Activated naive CD8-positive, alpha-beta T cell treated with anti-CD3 and anti-CD28 coated beads, Interleukin-2, amount 50 U/mL, for 24 hours (primary cell): ENCODE results near the gene MYCBPAP.

ENCODE experiments used
- ATAC-seq: fragments of 150-1000 bp; cut with Tn5 transposase; one replicate; pipeline ENCODE4 v1.10.0; 2021
- DNase-seq: peaks from one replicate; pipeline ENCODE4 v3.0.0; 2021
- H3K27ac Mint-ChIP-seq: one replicate; pipeline ENCODE4 v1.8.0; 2021; ENCODE audit warnings: mild to moderate bottlenecking, mixed read lengths
- H3K27me3 Mint-ChIP-seq: one replicate; pipeline ENCODE4 v1.8.0; 2021; ENCODE audit warnings: mixed read lengths
- H3K36me3 Mint-ChIP-seq: one replicate; pipeline ENCODE4 v1.8.0; 2021; ENCODE audit warnings: low read depth, mixed read lengths
- H3K4me1 Mint-ChIP-seq: one replicate; pipeline ENCODE4 v1.8.0; 2021; ENCODE audit warnings: mixed read lengths
- H3K4me3 Mint-ChIP-seq: one replicate; pipeline ENCODE4 v1.8.0; 2021; ENCODE audit warnings: mild to moderate bottlenecking, moderate library complexity, mixed read lengths
- H3K9me3 Mint-ChIP-seq: one replicate; pipeline ENCODE4 v1.8.0; 2021; ENCODE audit warnings: mixed read lengths

Gene MYCBPAP

GRCh38 chr17:50514936-50515702 lies 6.9 kb downstream of the MYCBPAP start:
- no peaks in the 10 kb centered on the region for H3K9me3 Mint-ChIP-seq
- H3K4me1 Mint-ChIP-seq: peaks cover 18% of the 10 kb centered on the region
- H3K36me3 Mint-ChIP-seq: no peaks in the 10 kb centered on the region
- H3K27ac Mint-ChIP-seq: no peak overlapping the region
- ATAC-seq (no peak), DNase-seq (no peak)
- no peak overlapping the region for H3K4me3 Mint-ChIP-seq
- H3K27me3 Mint-ChIP-seq: no peaks in the 10 kb centered on the region

DNA sequence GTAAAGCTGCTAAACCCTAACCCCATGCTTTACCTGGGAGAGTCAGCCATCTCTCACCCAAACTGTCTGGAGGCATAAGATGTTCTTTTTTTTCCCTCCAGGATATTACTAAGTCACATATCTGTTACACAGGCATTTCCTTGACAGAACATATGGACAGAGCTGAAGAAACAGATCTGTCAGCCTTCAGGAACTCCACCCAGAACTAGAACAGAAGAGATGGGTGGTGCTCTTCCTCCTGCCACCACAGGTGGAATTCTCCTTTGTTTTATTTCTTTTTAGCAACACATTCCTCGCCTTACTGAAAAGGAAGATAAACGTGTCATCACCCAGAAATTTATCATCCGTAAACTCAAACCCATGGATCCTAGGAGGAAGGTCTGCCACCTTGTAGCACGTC lies 8.8 kb downstream of the MYCBPAP start:
- ATAC-seq: no peak

GRCh38 chr17:50517504-50518383 lies 9.5 kb downstream of the MYCBPAP start:
- H3K36me3 Mint-ChIP-seq: no peaks in the 10 kb centered on the region
- H3K4me3 Mint-ChIP-seq: no peak overlapping the region
- no peak overlapping the region for H3K27ac Mint-ChIP-seq
- no peaks in the 10 kb centered on the region for H3K4me1 Mint-ChIP-seq
- ATAC-seq (no peak), DNase-seq (no peak)
- no peaks in the 10 kb centered on the region for H3K9me3 Mint-ChIP-seq
- H3K27me3 Mint-ChIP-seq: no peaks in the 10 kb centered on the region

More for the DNA sequence above, 8.8 kb downstream of the MYCBPAP start:
- Mint-ChIP-seq H3K4me3 (no peak overlapping the region), H3K27ac (no peak overlapping the region), H3K36me3 (no peaks in the 10 kb centered on the region), H3K4me1 (peaks cover 2% of the 10 kb centered on the region), H3K9me3 (no peaks in the 10 kb centered on the region), H3K27me3 (no peaks in the 10 kb centered on the region)
- no peak for DNase-seq

DNA sequence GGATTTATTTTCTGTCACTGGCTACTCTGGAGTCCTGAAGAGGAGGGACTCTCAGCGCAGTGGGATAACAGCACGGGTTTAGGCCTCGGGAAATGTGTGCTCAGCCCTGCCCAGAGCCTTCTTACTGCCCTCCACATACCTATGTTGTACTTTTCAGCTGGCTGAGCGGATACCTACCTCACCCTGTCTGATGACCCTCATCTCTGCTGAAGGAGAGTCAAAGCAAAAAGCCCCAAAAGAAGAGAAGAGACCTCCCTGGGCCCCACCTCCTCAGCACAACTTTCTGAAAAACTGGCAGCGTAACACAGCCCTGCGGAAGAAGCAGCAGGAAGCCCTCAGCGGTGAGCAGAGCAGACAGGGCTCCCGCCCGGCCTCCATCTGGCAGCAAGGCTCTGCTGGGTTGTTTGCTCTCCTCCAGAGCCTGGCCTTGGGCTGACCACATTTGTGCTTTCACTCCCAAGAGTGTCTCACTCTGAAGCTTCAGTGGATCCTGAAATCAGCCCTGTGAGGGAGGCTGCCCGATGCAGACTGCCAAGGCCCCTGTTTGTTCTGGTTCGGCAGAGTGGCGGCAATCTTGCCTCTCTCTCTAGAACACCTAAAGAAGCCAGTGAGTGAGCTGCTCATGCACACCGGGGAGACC lies 10.3 kb downstream of the MYCBPAP start:
- DNase-seq: no peak
- Mint-ChIP-seq H3K4me3 (no peak overlapping the region), H3K36me3 (no peaks in the 10 kb centered on the region), H3K27me3 (no peaks in the 10 kb centered on the region), H3K27ac (no peak overlapping the region), H3K4me1 (no peaks in the 10 kb centered on the region), H3K9me3 (no peaks in the 10 kb centered on the region)
- no peak for ATAC-seq

GRCh38 chr17:50519141-50519834 lies 11.0 kb downstream of the MYCBPAP start:
- no peak for ATAC-seq
- H3K36me3 Mint-ChIP-seq: no peaks in the 10 kb centered on the region
- H3K27ac Mint-ChIP-seq: no peak overlapping the region
- no peaks in the 10 kb centered on the region for H3K9me3 Mint-ChIP-seq
- no peak for DNase-seq
- H3K4me1 Mint-ChIP-seq: no peaks in the 10 kb centered on the region
- H3K4me3 Mint-ChIP-seq: no peak overlapping the region
- H3K27me3 Mint-ChIP-seq: no peaks in the 10 kb centered on the region

GRCh38 chr17:50520483-50520882 lies 12.2 kb downstream of the MYCBPAP start:
- Mint-ChIP-seq H3K27me3 (no peaks in the 10 kb centered on the region), H3K27ac (no peak overlapping the region), H3K36me3 (no peaks in the 10 kb centered on the region), H3K4me3 (no peak overlapping the region), H3K4me1 (no peaks in the 10 kb centered on the region), H3K9me3 (no peaks in the 10 kb centered on the region)
- DNase-seq (no peak), ATAC-seq (no peak)

- H3K4me3 Mint-ChIP-seq: no peak overlapping the region
- H3K27ac Mint-ChIP-seq: no peak overlapping the region
- H3K4me1 Mint-ChIP-seq: no peaks in the 10 kb centered on the region
- no peak for ATAC-seq
- H3K9me3 Mint-ChIP-seq: no peaks in the 10 kb centered on the region
- H3K36me3 Mint-ChIP-seq: no peaks in the 10 kb centered on the region
- DNase-seq: no peak
- no peaks in the 10 kb centered on the region for H3K27me3 Mint-ChIP-seq
Observed at GRCh38 chr17:50521514-50521913, 13.3 kb downstream of the MYCBPAP start.

DNA sequence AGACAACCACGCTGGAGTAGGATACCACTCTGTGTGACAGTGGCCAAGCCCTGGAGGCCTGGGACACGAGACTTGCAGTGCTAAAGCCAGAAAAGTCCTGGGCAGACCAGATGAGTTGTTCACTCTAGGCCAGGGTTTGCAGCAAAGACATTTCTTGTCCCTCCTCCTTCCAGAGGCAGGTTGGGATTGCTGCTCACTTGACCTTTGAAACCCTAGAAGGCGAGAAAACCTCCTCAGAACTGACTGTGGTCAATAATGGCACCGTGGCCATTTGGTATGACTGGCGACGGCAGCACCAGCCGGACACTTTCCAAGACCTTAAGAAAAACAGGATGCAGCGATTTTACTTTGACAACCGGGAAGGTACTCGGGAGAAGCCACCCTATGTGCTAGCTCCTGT lies 14.5 kb downstream of the MYCBPAP start:
- H3K4me1 Mint-ChIP-seq: no peaks in the 10 kb centered on the region
- H3K36me3 Mint-ChIP-seq: no peaks in the 10 kb centered on the region
- no peaks in the 10 kb centered on the region for H3K27me3 Mint-ChIP-seq
- no peak for ATAC-seq
- H3K9me3 Mint-ChIP-seq: no peaks in the 10 kb centered on the region
- no peak overlapping the region for H3K27ac Mint-ChIP-seq
- DNase-seq: no peak
- H3K4me3 Mint-ChIP-seq: no peak overlapping the region

DNA sequence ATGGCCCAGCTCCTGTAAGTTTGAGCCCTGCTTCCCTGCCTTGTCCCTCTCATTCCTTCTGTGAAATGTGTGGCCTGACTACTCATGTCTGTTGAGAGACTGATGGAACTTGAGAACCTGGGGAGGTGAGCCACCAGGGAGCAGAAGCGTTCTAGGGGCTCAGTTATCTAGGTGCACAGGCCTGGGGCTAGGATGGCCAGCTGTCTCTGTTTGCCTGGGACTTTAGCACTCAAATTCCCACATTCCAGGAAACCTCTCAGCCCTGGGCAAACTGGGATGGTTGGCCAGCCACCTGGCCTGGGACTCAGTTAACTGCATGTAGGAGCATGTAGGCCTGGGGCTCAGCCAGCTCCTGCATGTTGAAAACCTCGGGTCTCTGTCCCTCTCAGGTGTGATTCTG lies 15.0 kb downstream of the MYCBPAP start:
- DNase-seq: no peak
- no peaks in the 10 kb centered on the region for H3K9me3 Mint-ChIP-seq
- H3K27ac Mint-ChIP-seq: no peak overlapping the region
- no peaks in the 10 kb centered on the region for H3K36me3 Mint-ChIP-seq
- H3K4me3 Mint-ChIP-seq: no peak overlapping the region
- no peaks in the 10 kb centered on the region for H3K4me1 Mint-ChIP-seq
- no peaks in the 10 kb centered on the region for H3K27me3 Mint-ChIP-seq
- ATAC-seq: no peak

DNA sequence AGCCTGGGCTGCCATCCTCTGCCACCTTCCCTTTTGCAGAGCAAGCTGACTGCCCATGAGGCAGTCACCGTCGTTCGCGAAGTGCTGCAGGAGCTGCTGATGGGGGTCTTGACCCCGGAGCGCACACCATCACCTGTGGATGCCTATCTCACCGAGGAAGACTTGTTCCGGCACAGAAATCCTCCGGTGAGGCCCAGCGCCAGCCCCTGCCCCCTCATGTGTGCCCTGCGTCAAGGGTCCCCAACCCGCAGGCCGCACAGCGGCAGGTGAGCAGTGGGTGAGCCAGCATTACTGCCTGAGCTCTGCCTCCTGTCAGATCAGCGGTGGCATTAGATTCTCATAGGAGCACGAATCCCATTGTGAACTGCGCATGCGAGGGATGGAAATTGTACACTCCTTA lies 16.6 kb downstream of the MYCBPAP start:
- H3K27me3 Mint-ChIP-seq: peaks cover 9% of the 10 kb centered on the region
- no peaks in the 10 kb centered on the region for H3K36me3 Mint-ChIP-seq
- no peak for ATAC-seq
- no peak overlapping the region for H3K4me3 Mint-ChIP-seq
- DNase-seq: no peak
- H3K9me3 Mint-ChIP-seq: no peaks in the 10 kb centered on the region
- H3K27ac Mint-ChIP-seq: no peak overlapping the region
- H3K4me1 Mint-ChIP-seq: no peaks in the 10 kb centered on the region

- DNase-seq: no peak
- no peaks in the 10 kb centered on the region for H3K4me1 Mint-ChIP-seq
- no peak for ATAC-seq
- peaks cover 26% of the 10 kb centered on the region for H3K27me3 Mint-ChIP-seq
- no peaks in the 10 kb centered on the region for H3K36me3 Mint-ChIP-seq
- no peaks in the 10 kb centered on the region for H3K9me3 Mint-ChIP-seq
- no peak overlapping the region for H3K4me3 Mint-ChIP-seq
- no peak overlapping the region for H3K27ac Mint-ChIP-seq
Observed at GRCh38 chr17:50527155-50527762, 19.0 kb downstream of the MYCBPAP start.

DNA sequence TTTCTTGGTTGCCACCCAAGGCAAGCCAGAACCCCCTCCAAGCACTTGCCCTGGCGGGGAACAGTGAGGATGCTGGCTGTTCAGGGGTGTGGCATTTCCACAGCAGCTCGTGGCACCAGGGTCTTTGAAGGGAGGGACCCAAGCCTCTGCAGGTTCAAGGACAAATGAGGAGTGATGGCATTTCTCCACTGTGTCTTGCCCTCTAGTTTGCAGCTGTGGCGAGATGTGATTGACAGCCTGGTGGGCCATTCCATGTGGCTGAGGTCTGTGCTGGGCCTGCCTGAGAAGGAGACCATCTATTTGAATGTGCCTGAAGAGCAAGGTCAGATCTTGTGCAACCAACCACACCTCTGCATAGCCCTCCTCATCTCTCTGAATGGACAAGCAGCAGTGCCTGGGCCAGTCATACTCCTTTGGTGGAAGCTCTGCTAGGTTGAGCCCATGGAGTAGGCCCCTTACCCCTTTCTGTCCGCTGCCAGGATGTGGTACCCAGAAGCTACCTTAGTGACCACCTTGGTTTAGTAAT lies 19.8 kb downstream of the MYCBPAP start:
- H3K27me3 Mint-ChIP-seq: peaks cover 32% of the 10 kb centered on the region
- H3K9me3 Mint-ChIP-seq: no peaks in the 10 kb centered on the region
- no peaks in the 10 kb centered on the region for H3K4me1 Mint-ChIP-seq
- no peak for ATAC-seq
- H3K27ac Mint-ChIP-seq: no peak overlapping the region
- no peaks in the 10 kb centered on the region for H3K36me3 Mint-ChIP-seq
- no peak overlapping the region for H3K4me3 Mint-ChIP-seq
- DNase-seq: no peak

- peaks cover 48% of the 10 kb centered on the region for H3K27me3 Mint-ChIP-seq
Observed at GRCh38 chr17:50529849-50530248, 21.6 kb downstream of the MYCBPAP start.

More at GRCh38 chr17:50529849-50530248, 21.6 kb downstream of the MYCBPAP start:
- H3K9me3 Mint-ChIP-seq: no peaks in the 10 kb centered on the region
- ATAC-seq (no peak), DNase-seq (no peak)
- no peaks in the 10 kb centered on the region for H3K36me3 Mint-ChIP-seq
- H3K4me1 Mint-ChIP-seq: peaks cover 12% of the 10 kb centered on the region
- no peak overlapping the region for H3K27ac Mint-ChIP-seq
- H3K4me3 Mint-ChIP-seq: no peak overlapping the region
